Esophagus muscularis mucosa (tissue), 4 donors: ENCODE measurements around the gene PCDHGB1. TPM values are rescaled to one million over a fixed set of nuclear protein-coding genes. Genes with fewer than 3 reads are reported as not detected.
"Not testable (repeated sequence)": the region's sequence is repeated elsewhere in the genome, so short reads cannot be mapped to it uniquely, and the experiment has no call there.

ENCODE experiments used
- DNase-seq: peaks from one replicate; pipeline ENCODE4 v3.0.0-alpha.2; 2017; ENCODE audit errors: extremely low spot score
- H3K27ac ChIP-seq, 4 donors: fragments of 200-600 bp; sonication (generic); replicated peaks in 1 of 4; 1 replicate in 3 of 4; 2 replicates in 1 of 4; pipeline ENCODE4 v1.5.1; 2016 to 2019; ENCODE audit warnings: mild to moderate bottlenecking in 1 of 4
- H3K27me3 ChIP-seq, 4 donors: fragments of 200-600 bp; sonication (generic); one replicate each; pipeline versions ENCODE4 v1.5.1 to v1.6.0; 2016 to 2019
- H3K36me3 ChIP-seq, 4 donors: fragments of 200-600 bp; sonication (generic); one replicate each; pipeline ENCODE4 v1.5.1; 2016 to 2019
- H3K4me1 ChIP-seq, 4 donors: fragments of 200-600 bp; sonication (generic); one replicate each; pipeline ENCODE4 v1.5.1; 2016 to 2019
- H3K4me3 ChIP-seq, 4 donors: fragments of 200-600 bp; sonication (generic); 1 replicate in 2 of 4; 2 replicates in 2 of 4; pipeline ENCODE4 v1.5.1; 2016 to 2019; ENCODE audit warnings: mild to moderate bottlenecking in 4 of 4, moderate library complexity in 1 of 4
- H3K9me3 ChIP-seq, 4 donors: fragments of 200-600 bp; sonication (generic); 1 replicate in 3 of 4; 2 replicates in 1 of 4; pipeline ENCODE4 v1.5.1; 2016 to 2019
- EP300 ChIP-seq: sonication (generic); formaldehyde crosslinking; IDR thresholded peaks from one replicate; pipeline ENCODE4 v1.6.1; 2017; ENCODE audit warnings: antibody characterized with exemption
- POLR2A ChIP-seq: fragments of 450-650 bp; IDR thresholded peaks from one replicate; pipeline ENCODE4 v1.6.1; 2017; ENCODE audit warnings: antibody characterized with exemption, moderate library complexity, mild to moderate bottlenecking, low read depth
- POLR2AphosphoS5 ChIP-seq, 2 donors: sonication (generic); formaldehyde crosslinking; IDR thresholded peaks; one replicate each; pipeline ENCODE4 v1.6.1; 2017; ENCODE audit warnings: antibody characterized with exemption in 2 of 2
- WGBS: methylation state at CpG from one replicate; pipeline ENCODE4 v1.1.5; 2018; 5-methylcytosine and 5-hydroxymethylcytosine counted together
- intact Hi-C: fragments of 100-400 bp; cut with DNase I; formaldehyde crosslinking; loops from one replicate; pipeline ENCODE4 v1.15.1; 2023
- total RNA-seq, 4 donors: library from RNA; depleted of rRNA; stranded (reverse); fragments of >200 nt; gene quantifications; one replicate each; pipeline versions ENCODE4 v1.1.0 to v1.2.1, GENCODE V29; 2016
- TF ChIP-seq, protein P1 (sequence below), 3 experiments: fragments of 200-600 bp in 2 of 3; fragments of 450-650 bp in 1 of 3; sonication (generic) in 2 of 3; IDR thresholded peaks; one replicate each; pipeline ENCODE4 v1.5.1; 2017 to 2019; ENCODE audit warnings: antibody characterized with exemption in 3 of 3, mild to moderate bottlenecking in 2 of 3, moderate library complexity in 1 of 3

Gene PCDHGB1
- total RNA-seq, 4 donors from 2014 or later = 2.7 to 5.1 (median 3.0) TPM

DNA sequence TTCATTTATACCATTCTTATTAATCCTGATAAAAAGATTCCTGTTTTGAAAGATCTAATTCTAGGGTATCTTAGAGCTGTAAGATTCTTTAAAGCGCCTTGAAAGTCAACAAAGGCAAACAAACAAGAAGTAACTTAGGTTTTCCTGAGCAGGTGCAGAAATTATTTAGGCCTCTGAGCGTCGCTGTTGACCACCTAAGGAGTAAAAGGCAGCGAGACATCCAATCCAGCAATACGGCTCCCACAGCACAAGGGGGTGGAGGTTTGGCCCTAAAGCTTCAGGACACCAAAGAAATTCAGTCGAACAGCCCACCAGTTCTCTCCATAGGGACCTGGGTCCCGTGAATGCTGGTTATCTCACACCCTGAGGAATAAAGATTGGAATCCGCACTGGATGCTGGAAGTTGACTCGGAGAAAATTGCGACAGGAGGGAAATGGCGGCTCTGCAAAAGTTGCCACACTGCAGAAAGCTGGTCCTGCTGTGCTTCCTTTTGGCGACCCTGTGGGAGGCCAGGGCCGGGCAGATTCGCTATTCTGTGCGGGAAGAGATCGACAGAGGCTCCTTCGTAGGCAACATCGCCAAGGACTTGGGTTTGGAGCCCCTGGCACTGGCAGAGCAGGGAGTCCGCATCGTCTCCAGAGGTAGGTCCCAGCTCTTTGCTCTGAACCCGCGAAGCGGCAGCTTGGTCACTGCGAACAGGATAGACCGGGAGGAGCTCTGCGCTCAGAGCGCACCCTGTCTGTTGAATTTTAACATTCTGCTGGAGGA, 11.2 kb upstream of the PCDHGB1 start, which contains the start of gene PCDHGA2:
TSS of gene PCDHGA2 (plus strand) at position 223 of the 769 bp plus-strand sequence.
- no peak for DNase-seq
- Histone ChIP-seq H3K4me3 (peak within 1 kb of the TSS; percentile 30 to 45 (median 34)), H3K36me3 (no peaks in the 10 kb centered on the region), H3K4me1 (no peaks in the 10 kb centered on the region), H3K27ac (no peak within 1 kb of the TSS), H3K27me3 (peaks cover 0 to 53% (median 0%) of the 10 kb centered on the region in 4 donors), H3K9me3 (peaks cover 0 to 99% (median 83%) of the 10 kb centered on the region in 4 donors)
- TF ChIP-seq, protein P1, sequence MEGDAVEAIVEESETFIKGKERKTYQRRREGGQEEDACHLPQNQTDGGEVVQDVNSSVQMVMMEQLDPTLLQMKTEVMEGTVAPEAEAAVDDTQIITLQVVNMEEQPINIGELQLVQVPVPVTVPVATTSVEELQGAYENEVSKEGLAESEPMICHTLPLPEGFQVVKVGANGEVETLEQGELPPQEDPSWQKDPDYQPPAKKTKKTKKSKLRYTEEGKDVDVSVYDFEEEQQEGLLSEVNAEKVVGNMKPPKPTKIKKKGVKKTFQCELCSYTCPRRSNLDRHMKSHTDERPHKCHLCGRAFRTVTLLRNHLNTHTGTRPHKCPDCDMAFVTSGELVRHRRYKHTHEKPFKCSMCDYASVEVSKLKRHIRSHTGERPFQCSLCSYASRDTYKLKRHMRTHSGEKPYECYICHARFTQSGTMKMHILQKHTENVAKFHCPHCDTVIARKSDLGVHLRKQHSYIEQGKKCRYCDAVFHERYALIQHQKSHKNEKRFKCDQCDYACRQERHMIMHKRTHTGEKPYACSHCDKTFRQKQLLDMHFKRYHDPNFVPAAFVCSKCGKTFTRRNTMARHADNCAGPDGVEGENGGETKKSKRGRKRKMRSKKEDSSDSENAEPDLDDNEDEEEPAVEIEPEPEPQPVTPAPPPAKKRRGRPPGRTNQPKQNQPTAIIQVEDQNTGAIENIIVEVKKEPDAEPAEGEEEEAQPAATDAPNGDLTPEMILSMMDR (IDR thresholded peaks at IDR 0.05) = peak; percentile 19 to 33 (median 24)
- no peak for TF ChIP-seq POLR2AphosphoS5 (IDR thresholded peaks at IDR 0.05)
- WGBS = 5% methylated on average over 19 of the region's 27 CpGs
- intact Hi-C loops = no loop called here

DNA sequence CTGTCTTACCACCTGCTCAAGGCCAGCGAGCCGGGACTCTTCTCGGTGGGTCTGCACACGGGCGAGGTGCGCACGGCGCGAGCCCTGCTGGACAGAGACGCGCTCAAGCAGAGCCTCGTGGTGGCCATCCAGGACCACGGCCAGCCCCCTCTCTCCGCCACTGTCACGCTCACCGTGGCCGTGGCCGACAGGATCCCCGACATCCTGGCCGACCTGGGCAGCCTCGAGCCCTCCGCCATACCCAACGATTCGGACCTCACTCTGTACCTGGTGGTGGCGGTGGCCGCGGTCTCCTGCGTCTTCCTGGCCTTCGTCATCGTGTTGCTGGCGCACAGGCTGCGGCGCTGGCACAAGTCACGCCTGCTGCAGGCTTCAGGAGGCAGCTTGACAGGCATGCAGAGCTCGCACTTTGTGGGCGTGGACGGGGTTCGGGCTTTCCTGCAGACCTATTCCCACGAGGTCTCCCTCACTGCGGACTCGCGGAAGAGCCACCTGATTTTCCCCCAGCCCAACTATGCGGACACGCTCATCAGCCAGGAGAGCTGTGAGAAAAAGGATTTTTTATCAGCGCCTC, 9.0 kb upstream of the PCDHGB1 start:
- intact Hi-C loops, DNase-seq, H3K36me3 ChIP-seq, H3K4me1 ChIP-seq, H3K27ac ChIP-seq, H3K4me3 ChIP-seq: not testable (repeated sequence)
- WGBS = 63% methylated on average over 1 of the region's 45 CpGs
- Histone ChIP-seq H3K9me3 (peaks cover 0 to 100% (median 85%) of the 10 kb centered on the region in 4 donors), H3K27me3 (peaks cover 0 to 61% (median 0%) of the 10 kb centered on the region in 4 donors)

DNA sequence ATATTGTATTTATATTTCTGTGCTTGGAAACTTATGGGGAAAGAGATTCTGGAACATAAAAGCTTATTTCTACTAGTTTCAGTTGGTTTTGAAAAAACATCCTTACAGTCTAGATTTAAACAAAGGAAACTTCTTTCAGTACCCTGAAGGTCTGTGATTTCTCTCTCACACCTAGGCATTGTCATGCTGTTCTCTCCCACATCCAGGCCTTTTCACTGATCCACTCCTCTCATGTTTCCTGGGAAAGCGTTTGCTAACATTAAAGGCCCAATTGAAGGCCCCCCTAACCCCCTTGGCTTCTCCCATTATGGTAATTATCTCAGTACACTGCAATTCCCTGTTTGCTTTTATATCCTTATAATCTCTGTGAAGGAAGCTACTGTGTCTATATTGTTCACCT, 7.1 kb upstream of the PCDHGB1 start:
- no peak overlapping the region for H3K27ac ChIP-seq
- intact Hi-C loops = no loop called here
- peaks cover 0 to 67% (median 0%) of the 10 kb centered on the region in 4 donors for H3K27me3 ChIP-seq
- H3K4me3 ChIP-seq = no peak overlapping the region
- DNase-seq = no peak
- WGBS = 47% methylated on average over 1 of the region's 1 CpG
- TF ChIP-seq POLR2A = no peak
- no peak for TF ChIP-seq POLR2AphosphoS5 (IDR thresholded peaks at IDR 0.05)
- TF ChIP-seq, protein P1 (IDR thresholded peaks at IDR 0.05) = no peak
- TF ChIP-seq EP300 = no peak
- no peaks in the 10 kb centered on the region for H3K36me3 ChIP-seq
- H3K4me1 ChIP-seq = no peaks in the 10 kb centered on the region
- peaks cover 0 to 100% (median 84%) of the 10 kb centered on the region in 4 donors for H3K9me3 ChIP-seq

DNA sequence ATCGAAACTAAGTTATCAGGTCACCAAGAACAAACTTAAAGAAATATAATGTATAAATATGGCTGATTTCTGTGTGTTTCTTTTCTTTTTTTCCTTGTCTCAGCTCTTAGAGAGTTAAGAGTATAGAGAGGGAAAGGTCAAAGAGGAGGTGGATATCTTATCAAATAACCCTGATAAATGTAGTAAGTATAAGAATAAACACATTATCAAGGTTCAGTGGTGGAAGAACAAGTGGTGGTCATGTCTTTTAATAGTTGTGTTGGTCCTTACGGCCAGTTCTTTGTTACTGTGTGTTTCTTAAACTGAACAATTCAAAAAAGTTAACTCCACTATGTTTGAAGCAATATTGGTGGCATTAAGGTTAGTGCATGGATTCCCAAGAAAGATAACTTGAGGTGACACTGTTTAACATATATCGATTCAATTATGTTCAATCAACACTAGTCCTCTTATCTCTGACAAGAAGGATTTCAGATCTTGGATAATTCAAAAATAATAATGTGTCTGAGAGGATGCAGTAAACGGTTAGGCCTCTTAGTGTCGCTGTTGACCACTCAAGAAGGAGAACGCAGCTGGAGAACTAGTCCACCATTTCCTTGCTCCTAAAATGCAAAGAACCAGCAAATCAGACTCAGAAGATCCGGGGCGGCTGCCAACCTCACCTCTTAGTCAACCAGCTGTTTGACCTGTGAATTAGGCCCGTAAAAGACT, 6.5 kb upstream of the PCDHGB1 start, which contains the start of gene PCDHGA3:
TSS of gene PCDHGA3 (plus strand) at position 588 of the 711 bp plus-strand sequence. CDS start 205 bp downstream, outside the sequence.
- intact Hi-C loops = no loop called here
- 28% methylated on average over 9 of the region's 9 CpGs for WGBS
- Histone ChIP-seq H3K27me3 (peaks cover 0 to 60% (median 0%) of the 10 kb centered on the region in 4 donors), H3K36me3 (no peaks in the 10 kb centered on the region), H3K4me3 (peak within 1 kb of the TSS; percentile 26 to 30 (median 29)), H3K27ac (no peak within 1 kb of the TSS), H3K4me1 (no peaks in the 10 kb centered on the region), H3K9me3 (peaks cover 0 to 100% (median 81%) of the 10 kb centered on the region in 4 donors)
- no peak for DNase-seq
- TF ChIP-seq, protein P1 (IDR thresholded peaks at IDR 0.05) = peak in 1 of 3 experiments; percentile 15
- no peak for TF ChIP-seq EP300
- no peak for TF ChIP-seq POLR2A
- no peak for TF ChIP-seq POLR2AphosphoS5 (IDR thresholded peaks at IDR 0.05)

DNA sequence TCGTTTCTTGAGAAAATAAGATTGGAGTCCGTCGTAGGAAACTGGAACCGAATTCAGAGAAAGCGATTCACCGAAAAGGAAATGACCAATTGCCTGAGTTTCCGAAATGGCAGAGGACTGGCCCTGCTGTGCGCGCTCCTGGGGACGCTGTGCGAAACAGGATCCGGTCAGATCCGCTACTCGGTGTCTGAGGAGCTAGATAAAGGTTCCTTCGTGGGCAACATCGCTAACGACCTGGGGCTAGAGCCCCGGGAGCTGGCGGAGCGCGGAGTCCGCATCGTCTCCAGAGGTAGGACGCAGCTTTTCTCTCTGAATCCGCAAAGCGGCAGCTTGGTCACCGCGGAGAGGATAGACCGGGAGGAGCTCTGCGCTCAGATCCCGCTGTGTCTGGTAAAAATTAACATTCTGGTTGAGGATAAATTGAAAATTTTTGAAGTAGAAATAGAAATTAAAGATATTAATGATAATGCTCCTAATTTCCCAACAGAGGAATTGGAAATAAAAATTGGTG, 5.9 kb upstream of the PCDHGB1 start:
- Histone ChIP-seq H3K36me3 (no peaks in the 10 kb centered on the region), H3K27ac (no peak overlapping the region), H3K9me3 (peaks cover 0 to 98% (median 81%) of the 10 kb centered on the region in 4 donors), H3K4me3 (peak overlapping the region; percentile 26 to 30 (median 29)), H3K27me3 (peaks cover 0 to 54% (median 0%) of the 10 kb centered on the region in 4 donors), H3K4me1 (no peaks in the 10 kb centered on the region)
- intact Hi-C loops = no loop called here
- WGBS = 23% methylated on average over 31 of the region's 31 CpGs
- DNase-seq = no peak
- TF ChIP-seq POLR2A (no peak), POLR2AphosphoS5 (IDR thresholded peaks at IDR 0.05) (no peak), EP300 (no peak)
- TF ChIP-seq, protein P1 (IDR thresholded peaks at IDR 0.05) = no peak
